GM21723 (cell line): ENCODE results near the gene EP400.

Experiments used
- ATAC-seq: cut with Tn5 transposase; IDR thresholded peaks from one replicate; pipeline ENCODE4 v1.9.1; 2021; ENCODE audit warnings: mild to moderate bottlenecking, moderate library complexity; ENCODE audit not compliant: unreplicated experiment

Gene EP400

GRCh38 chr12:132063491-132063890, 113.7 kb downstream of the EP400 start:
- ATAC-seq = no peak

DNA sequence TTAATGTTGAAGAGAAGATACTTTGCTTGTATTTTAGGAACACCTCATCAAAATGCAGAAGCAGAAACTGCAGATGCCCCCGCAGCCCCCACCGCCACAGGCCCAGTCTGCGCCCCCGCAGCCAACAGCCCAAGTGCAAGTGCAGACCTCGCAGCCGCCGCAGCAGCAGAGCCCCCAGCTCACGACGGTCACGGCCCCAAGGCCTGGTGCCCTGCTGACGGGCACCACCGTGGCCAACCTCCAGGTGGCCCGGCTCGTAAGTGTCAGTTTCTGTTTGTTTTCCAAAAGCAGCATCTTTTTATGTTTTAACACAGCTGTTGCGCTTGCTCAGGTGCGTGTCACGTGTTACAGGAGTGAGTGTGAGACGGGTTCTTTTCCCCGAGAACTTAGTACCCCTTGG, 114.9 kb downstream of the EP400 start:
- ATAC-seq = no peak

DNA sequence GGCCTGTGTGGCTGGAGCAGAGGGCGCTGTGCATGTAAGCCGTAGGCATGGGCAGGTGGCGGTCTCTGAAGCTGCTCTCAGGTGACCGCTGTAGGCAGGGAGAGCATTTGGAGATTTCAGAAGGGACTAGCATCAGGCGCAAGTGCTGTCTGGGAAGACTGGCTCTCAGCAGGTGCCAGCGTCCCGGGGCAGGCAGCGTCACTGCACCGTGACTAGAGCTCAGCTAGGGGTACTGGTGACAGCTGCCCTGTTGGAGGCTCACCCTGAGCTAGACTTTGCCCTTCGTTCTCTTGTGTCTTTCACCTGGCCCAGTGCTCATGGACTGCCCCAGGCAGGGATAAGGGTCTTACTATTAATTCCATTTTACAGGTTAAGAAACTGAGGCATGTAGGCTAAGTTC, 115.5 kb downstream of the EP400 start:
- no peak for ATAC-seq

- peak; percentile 10 for ATAC-seq
Measured at GRCh38 chr12:132065609-132066344, 116.0 kb downstream of the EP400 start.

DNA sequence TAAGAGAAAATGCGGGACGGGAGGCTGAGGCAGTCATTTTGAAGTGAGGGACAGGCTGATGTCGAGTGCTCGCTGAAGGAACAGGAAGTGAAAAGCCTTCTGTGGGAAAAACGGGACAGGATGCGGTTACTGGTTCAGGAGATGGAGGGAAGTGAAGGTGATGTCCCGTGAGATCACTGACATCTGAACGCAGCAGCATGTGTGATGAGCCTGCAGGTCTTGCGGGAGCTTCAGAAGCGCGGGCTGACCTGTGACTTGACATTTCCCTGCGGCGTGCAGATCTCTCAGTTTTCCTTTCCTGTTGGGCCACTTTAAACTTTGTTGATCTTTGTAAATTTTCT, 116.6 kb downstream of the EP400 start:
- peak; percentile 42 for ATAC-seq

GRCh38 chr12:132066749-132067148, 117.0 kb downstream of the EP400 start:
- no peak for ATAC-seq

DNA sequence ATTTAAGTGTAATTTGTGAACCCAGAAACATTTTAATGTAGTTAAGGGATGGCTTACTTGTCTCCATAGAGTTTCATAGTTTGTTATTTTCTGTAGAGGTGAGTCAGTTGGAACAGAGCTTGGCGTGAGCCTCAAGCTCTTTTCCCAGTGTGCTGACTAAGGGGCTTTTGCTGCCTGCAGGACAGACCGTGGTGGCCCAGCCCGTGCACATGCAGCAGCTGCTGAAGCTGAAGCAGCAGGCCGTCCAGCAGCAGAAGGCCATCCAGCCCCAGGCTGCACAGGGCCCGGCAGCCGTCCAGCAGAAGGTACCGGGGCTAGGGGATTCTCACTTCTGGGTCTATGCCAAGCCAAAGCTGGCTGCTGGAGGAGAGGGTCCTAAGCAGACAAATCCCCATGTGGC, 117.4 kb downstream of the EP400 start:
- no peak for ATAC-seq

DNA sequence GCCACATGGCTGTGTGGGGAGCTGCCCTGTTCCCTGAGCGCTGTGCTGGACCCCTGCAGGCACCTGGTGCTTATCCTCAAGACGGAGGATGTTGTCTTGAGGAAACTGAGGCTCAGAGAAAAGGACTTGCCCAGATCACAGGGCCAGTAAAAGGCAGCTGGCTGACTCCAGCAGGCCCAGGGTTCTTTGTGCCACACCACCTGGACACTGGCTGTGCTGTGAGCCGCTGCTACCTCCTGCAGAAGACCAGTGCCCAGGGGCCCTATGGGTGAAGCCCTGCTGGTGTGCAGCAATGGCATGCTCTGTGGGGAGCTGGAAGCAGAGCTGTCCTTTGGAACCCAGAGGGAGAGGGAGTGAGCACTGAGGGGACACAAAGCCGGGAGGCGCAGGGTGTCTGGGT, 118.5 kb downstream of the EP400 start:
- no peak for ATAC-seq

- ATAC-seq = no peak
Measured at GRCh38 chr12:132069336-132069985, 119.7 kb downstream of the EP400 start.

- ATAC-seq = no peak
Measured at GRCh38 chr12:132070298-132070697, 120.6 kb downstream of the EP400 start.

GRCh38 chr12:132071040-132071810, 121.5 kb downstream of the EP400 start:
- ATAC-seq = peak; percentile 83

- no peak for ATAC-seq
Measured at GRCh38 chr12:132071830-132072384, 122.2 kb downstream of the EP400 start.

DNA sequence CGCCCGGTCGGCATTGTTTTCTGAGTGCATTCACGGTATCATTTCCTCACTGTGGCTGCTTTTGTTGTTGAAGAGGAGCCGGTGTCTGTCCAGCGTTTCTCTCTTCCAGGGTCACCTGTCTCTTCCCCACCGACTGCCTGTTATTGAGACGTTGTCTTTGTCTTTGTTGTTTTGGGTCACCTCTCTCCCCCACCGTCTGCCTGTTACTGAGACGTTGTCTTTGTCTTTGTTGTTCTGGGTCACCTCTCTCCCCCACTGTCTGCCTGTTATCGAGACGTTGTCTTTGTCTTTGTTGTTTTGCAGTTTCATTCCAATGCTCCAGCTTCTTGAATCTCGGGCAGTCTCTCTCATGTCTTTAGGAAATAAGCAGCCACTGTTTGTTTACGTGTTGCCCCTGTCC, 124.5 kb downstream of the EP400 start:
- no peak for ATAC-seq

- ATAC-seq = no peak
Measured at GRCh38 chr12:132075026-132075713, 125.4 kb downstream of the EP400 start.

DNA sequence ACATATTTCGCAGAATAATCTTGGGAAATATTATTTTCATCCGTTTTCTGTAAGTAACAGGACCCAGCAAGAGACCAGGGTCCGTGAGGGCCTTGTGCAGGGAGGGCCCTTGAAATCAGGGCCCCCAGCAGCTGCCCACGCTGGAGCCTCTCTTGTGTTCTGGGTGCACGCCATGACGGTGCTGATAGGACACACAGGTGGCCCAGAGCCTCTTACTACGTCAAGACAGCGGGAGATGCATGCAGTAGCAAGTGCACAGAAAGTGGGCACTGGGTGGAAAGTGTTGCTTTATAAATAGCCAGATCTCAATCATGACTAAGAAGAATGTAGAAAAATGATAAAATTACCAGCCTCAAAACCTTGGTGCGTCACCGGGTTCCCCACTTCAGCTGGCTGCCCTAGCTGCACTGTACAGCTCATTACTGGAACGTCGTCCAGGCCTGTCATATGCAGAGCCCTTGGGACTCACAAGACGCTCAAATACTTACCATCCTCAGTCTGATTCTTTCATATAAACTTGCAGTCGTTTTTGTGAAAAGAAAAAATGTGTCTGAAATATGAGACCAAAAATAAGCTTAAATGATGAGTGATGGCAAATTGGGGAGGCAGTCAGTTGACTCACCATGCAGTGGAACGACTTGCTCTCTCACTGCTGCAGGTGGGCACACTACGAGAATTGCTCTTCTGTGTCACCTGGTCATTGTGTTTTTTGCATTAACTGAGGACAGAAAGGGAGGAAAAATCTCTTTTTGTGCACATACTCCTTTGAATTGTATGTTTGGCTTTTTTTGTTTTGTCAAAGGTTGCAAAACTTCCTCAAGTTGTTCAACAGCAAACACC, 126.2 kb downstream of the EP400 start:
- ATAC-seq = no peak

- ATAC-seq = no peak
Measured at GRCh38 chr12:132076711-132077110, 127.0 kb downstream of the EP400 start.

DNA sequence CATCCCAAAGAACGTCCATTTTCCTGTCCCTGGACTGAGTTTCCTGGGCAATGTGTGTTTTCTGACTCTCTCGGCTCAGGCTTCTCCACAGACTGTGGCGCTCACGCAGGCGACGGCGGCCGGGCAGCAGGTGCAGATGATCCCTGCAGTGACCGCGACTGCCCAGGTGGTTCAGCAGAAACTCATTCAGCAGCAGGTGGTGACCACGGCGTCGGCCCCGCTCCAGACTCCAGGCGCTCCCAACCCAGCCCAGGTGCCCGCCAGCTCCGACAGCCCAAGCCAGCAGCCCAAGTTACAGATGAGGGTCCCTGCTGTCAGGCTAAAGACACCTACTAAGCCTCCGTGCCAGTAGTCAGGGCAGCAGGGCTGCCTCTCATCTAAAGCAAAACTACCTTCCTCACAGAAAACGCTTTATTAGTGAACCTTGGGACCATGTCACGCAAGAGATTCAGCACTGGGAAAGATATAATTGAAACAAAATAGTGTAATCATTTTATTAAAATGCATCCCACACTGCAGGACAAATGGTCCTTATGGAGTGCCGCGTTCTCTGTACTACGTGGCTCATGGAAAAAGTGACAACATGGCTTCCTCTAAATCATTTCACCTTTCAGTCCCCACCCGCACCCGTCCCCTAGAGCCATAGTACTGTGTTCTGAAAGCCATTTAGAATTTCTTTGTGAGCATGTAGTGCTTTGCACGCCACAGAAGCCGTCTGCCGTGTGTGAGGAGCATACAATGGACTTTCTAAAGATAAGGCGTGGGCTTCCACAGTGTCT, 127.8 kb downstream of the EP400 start:
- ATAC-seq = no peak

DNA sequence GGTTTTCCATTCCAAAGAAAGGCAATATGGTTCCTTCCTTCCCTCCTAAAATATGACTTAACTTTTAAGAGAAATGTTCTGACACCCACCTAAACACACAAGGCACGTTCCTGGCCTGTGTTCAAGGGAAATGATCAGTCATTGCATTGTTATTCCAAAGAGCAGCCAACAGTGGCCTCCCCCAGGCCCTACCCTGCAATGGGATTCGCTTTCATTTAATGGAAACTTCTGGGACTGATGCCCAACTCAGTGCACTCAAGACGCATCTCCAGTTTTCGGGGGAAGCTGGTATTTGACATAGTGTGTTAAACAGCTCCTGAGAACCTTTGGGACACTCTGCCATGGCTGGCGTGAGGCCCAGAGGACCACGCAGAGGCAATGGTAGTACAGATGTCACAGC, 128.4 kb downstream of the EP400 start:
- ATAC-seq = no peak

DNA sequence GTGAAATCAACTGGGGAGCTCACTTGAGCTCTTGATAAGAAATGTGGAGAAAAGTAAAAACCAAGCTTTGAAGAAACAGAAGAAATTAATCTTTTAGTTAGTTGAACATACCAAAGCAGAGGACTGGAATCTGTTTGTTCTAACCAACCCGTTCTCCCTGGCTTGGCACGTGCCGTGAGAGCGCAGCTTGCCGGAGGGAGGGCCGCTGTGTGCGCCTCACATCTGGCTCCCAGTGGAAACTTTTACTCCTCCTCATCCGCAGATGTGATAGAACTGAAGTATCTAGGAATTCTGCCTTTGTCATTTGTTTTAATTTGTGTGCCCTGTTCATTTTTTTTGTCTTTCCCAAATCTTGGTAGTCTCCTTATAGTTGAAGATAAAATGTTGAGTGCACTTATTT, 129.5 kb downstream of the EP400 start:
- no peak for ATAC-seq
